SK-N-SH treated with all-trans-retinoic acid at 6 μM for 48 hours (cell line): ENCODE data around the gene NUP153.

Source experiments
- CREB5 ChIP-seq: fragments of 250-450 bp; sonication (Bioruptor Pico); IDR thresholded peaks from 2 replicates; pipeline ENCODE4 v1.5.1; 2020; ENCODE audit warnings: low read depth, mild to moderate bottlenecking, moderate library complexity
- PATZ1 ChIP-seq: fragments of 250-450 bp; sonication (Bioruptor Pico); IDR thresholded peaks from 2 replicates; pipeline ENCODE4 v1.8.0; 2020; ENCODE audit warnings: mild to moderate bottlenecking, moderate library complexity, borderline replicate concordance
- PPARA ChIP-seq: fragments of 250-450 bp; sonication (Bioruptor Pico); IDR thresholded peaks from 2 replicates; pipeline ENCODE4 v1.5.0; 2020; ENCODE audit warnings: mild to moderate bottlenecking, borderline replicate concordance
- RARB ChIP-seq: fragments of 250-450 bp; sonication (Bioruptor Pico); IDR thresholded peaks from 2 replicates; pipeline ENCODE4 v1.8.0; 2021; ENCODE audit warnings: mild to moderate bottlenecking, moderate library complexity
- ZFP3 ChIP-seq: fragments of 250-450 bp; sonication (Bioruptor Pico); IDR thresholded peaks from 2 replicates; pipeline ENCODE4 v1.5.0; 2020; ENCODE audit warnings: mild to moderate bottlenecking, moderate library complexity

GRCh38 chr6:17754254-17754653, 47.5 kb upstream of the NUP153 start:
- TF ChIP-seq CREB5 (CRISPR knock-in tag) (no peak), ZFP3 (CRISPR knock-in tag) (no peak), PPARA (CRISPR knock-in tag) (no peak), PATZ1 (CRISPR knock-in tag) (no peak), RARB (CRISPR knock-in tag) (no peak)
